Prostate gland (tissue), 2 donors: ENCODE measurements around the gene TNIP1. TPM values are rescaled to one million over a fixed set of nuclear protein-coding genes. Genes with fewer than 3 reads are reported as not detected.
A peak's percentile ranks its signal among the peaks of the same experiment; 100 is the strongest.

Experiments used
- DNase-seq: peaks from one replicate; pipeline ENCODE4 v3.0.0-alpha.2; 2019; ENCODE audit warnings: low spot score
- H3K27ac ChIP-seq, 2 donors: fragments of 200-600 bp; sonication (generic); 2 replicates each; pipeline ENCODE4 v1.5.1; 2017 to 2019
- H3K27me3 ChIP-seq: fragments of 200-600 bp; sonication (generic); replicated peaks from 2 replicates; pipeline ENCODE4 v1.5.1; 2019; ENCODE audit not compliant: insufficient read depth
- H3K36me3 ChIP-seq, 2 donors: fragments of 200-600 bp; sonication (generic); 1 replicate in 1 of 2; 2 replicates in 1 of 2; pipeline versions ENCODE4 v1.5.1 to v1.8.1; 2017 to 2019
- H3K4me1 ChIP-seq: fragments of 200-600 bp; sonication (generic); replicated peaks from 2 replicates; pipeline ENCODE4 v1.5.1; 2019
- H3K4me3 ChIP-seq, 2 donors: fragments of 200-600 bp; sonication (generic); 2 replicates each; pipeline ENCODE4 v1.5.1; 2017 to 2019
- H3K9me3 ChIP-seq: fragments of 200-600 bp; sonication (generic); 2 replicates; pipeline ENCODE4 v1.5.1; 2017
- CTCF ChIP-seq, 4 experiments: fragments of 200-600 bp in 2 of 4; fragments of 450-650 bp in 2 of 4; sonication (generic) in 2 of 4; IDR thresholded peaks; 1 replicate in 3 of 4; 2 replicates in 1 of 4; pipeline ENCODE4 v1.5.1; 2016 to 2019; ENCODE audit warnings: antibody characterized with exemption in 4 of 4, mild to moderate bottlenecking in 2 of 4, moderate library complexity in 2 of 4
- POLR2A ChIP-seq: fragments of 450-650 bp; IDR thresholded peaks from one replicate; pipeline ENCODE4 v1.6.1; 2016; ENCODE audit warnings: antibody characterized with exemption, mild to moderate bottlenecking
- POLR2AphosphoS5 ChIP-seq: sonication (generic); formaldehyde crosslinking; IDR thresholded peaks from one replicate; pipeline ENCODE4 v1.6.1; 2017; ENCODE audit warnings: antibody characterized with exemption
- WGBS: methylation state at CpG from one replicate; pipeline ENCODE4 v1.1.5; 2018; 5-methylcytosine and 5-hydroxymethylcytosine counted together
- intact Hi-C: fragments of 100-400 bp; cut with DNase I; formaldehyde crosslinking; loops from one replicate; pipeline ENCODE4 v1.14.2; 2022
- total RNA-seq, 2 donors: library from RNA; depleted of rRNA; stranded (reverse); fragments of >200 nt; gene quantifications; one replicate each; pipeline ENCODE4 v1.1.0, GENCODE V29; 2016

The TNIP1 gene
- total RNA-seq, 2 donors from 2014 or later = 61.9 to 81.6 TPM

- H3K9me3 ChIP-seq = no peaks in the 10 kb centered on the region
- WGBS = 96% methylated on average over 12 of the region's 12 CpGs
- no peaks in the 10 kb centered on the region for H3K27me3 ChIP-seq
- no peak for TF ChIP-seq CTCF (IDR thresholded peaks at IDR 0.05)
- TF ChIP-seq POLR2A = no peak
- TF ChIP-seq POLR2AphosphoS5 = no peak
- DNase-seq = no peak
- intact Hi-C loops = loop anchor here (10.0 kb wide), 1 partner anchor 170 kb away; no protein-coding TSS in a partner anchor
- H3K36me3 ChIP-seq = peaks cover 2 to 4% of the 10 kb centered on the region in 2 donors
- H3K4me1 ChIP-seq = no peaks in the 10 kb centered on the region
- no peak overlapping the region for H3K27ac ChIP-seq
- no peak overlapping the region for H3K4me3 ChIP-seq
These were observed 15.8 kb downstream of the TNIP1 start for GRCh38 chr5:151064916-151065499.

GRCh38 chr5:151063142-151063989 is 17.5 kb downstream of the TNIP1 start:
- no peaks in the 10 kb centered on the region for H3K27me3 ChIP-seq
- peak overlapping the region; percentile 28 to 61 for H3K27ac ChIP-seq
- no peak for DNase-seq
- intact Hi-C loops = loop anchor here (2.0 to 10.0 kb wide), 2 partner anchors 17 to 171 kb away; partner anchors contain the start of gene TNIP1
- no peak overlapping the region for H3K4me3 ChIP-seq
- peaks cover 2 to 4% of the 10 kb centered on the region in 2 donors for H3K36me3 ChIP-seq
- H3K9me3 ChIP-seq = no peaks in the 10 kb centered on the region
- 81% methylated on average over 17 of the region's 17 CpGs for WGBS
- peak; percentile 17 for TF ChIP-seq POLR2AphosphoS5
- TF ChIP-seq POLR2A = no peak
- H3K4me1 ChIP-seq = no peaks in the 10 kb centered on the region

GRCh38 chr5:151062405-151063141 is 18.3 kb downstream of the TNIP1 start:
- Histone ChIP-seq H3K4me3 (no peak overlapping the region), H3K27me3 (no peaks in the 10 kb centered on the region), H3K27ac (peak overlapping the region in 1 of 2 donors; percentile 28), H3K4me1 (no peaks in the 10 kb centered on the region), H3K36me3 (peaks cover 2 to 4% of the 10 kb centered on the region in 2 donors), H3K9me3 (no peaks in the 10 kb centered on the region)
- 92% methylated on average over 5 of the region's 5 CpGs for WGBS
- TF ChIP-seq POLR2AphosphoS5 (no peak), POLR2A (no peak), CTCF (IDR thresholded peaks at IDR 0.05) (no peak)
- intact Hi-C loops = loop anchor here (2.0 to 10.0 kb wide), 2 partner anchors 18 to 172 kb away; partner anchors contain the start of gene TNIP1
- no peak for DNase-seq

GRCh38 chr5:151060742-151061141 is 20.1 kb downstream of the TNIP1 start:
- Histone ChIP-seq H3K9me3 (no peaks in the 10 kb centered on the region), H3K27ac (no peak overlapping the region), H3K36me3 (peaks cover 2 to 8% of the 10 kb centered on the region in 2 donors), H3K4me1 (no peaks in the 10 kb centered on the region), H3K27me3 (no peaks in the 10 kb centered on the region), H3K4me3 (no peak overlapping the region)
- TF ChIP-seq POLR2AphosphoS5 = no peak
- no peak for TF ChIP-seq POLR2A
- no peak for TF ChIP-seq CTCF (IDR thresholded peaks at IDR 0.05)
- intact Hi-C loops = loop anchor here (10.0 kb wide), 1 partner anchor 174 kb away; no protein-coding TSS in a partner anchor
- DNase-seq = no peak
- 72% methylated on average over 6 of the region's 6 CpGs for WGBS
